ENCODE measurements around the gene TNFRSF17.

TNFRSF17 gene

DNA sequence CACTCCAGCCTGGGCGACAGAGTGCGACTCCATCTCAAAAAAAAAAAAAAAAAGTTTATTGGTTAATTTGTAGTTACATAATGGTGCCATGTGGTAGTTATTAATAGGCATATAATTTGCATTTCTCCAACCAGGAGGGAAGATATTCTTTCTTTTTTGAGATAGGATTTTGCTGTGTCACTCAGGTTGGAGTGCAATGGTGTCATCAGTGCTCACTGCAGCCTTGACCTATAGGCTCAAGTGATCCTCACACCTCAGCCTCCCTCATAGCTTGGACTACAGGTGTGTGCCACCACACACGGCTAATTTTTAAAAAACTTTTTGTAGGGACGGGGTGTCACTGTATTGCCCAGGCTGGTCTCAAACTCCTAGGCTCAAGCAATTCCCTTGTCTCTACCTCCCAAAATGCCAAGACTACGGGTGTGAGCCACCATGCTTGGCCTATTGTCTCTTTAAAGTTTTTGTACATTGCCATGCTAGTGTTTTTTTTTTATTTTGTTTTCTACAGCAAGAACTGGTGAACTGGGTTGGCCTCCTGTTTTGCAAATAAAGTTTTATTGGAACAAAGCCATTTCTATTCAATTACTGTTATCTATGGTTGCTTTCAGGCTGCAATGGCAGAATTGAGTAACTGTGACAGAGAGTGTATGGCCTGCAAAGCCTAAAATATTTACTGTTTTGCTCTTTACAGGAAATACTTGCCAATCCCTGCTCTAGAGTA lies 23.4 kb downstream of the TNFRSF17 start:
- DNase-seq (ENCODE audit: extremely low read depth, low read depth), result no peak
- TF ChIP-seq CTCF (IDR thresholded peaks at IDR 0.05; ENCODE audit: low read depth, low read length), result no peak

GRCh38 chr16:11990702-11991390 lies 25.8 kb downstream of the TNFRSF17 start:
- DNase-seq (ENCODE audit: extremely low read depth, low read depth), result no peak
- TF ChIP-seq CTCF (IDR thresholded peaks at IDR 0.05; ENCODE audit: low read depth, low read length), result no peak

DNA sequence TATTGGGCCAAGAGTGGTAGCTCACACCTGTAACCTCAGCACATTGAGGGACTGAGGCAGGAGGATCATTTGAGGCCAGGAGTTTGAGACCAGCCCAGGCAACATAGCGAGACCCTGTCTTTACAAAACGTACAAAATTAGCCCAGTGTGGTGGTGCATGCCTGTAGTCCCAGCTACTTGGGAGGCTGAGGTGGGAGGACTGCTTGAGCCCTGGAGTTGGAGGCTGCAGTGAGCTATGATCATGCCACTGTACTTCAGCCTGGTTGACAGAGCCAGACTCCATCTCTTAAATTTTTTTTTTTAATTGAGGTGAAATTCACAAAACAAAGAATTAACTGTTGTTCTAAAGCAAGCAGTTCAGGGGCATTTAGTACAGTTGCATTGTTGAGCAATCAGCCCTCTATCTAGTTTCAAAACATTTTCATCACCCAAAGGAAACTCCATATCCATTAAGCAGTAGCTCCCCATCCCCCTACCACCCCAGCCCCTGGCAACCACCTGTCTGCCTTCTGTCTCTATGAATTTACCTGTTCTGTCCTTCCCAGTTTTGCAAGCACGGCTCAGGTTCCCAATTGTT lies 27.1 kb downstream of the TNFRSF17 start:
- DNase-seq (ENCODE audit: extremely low read depth, low read depth), result no peak
- TF ChIP-seq CTCF (IDR thresholded peaks at IDR 0.05; ENCODE audit: low read depth, low read length), result no peak

DNA sequence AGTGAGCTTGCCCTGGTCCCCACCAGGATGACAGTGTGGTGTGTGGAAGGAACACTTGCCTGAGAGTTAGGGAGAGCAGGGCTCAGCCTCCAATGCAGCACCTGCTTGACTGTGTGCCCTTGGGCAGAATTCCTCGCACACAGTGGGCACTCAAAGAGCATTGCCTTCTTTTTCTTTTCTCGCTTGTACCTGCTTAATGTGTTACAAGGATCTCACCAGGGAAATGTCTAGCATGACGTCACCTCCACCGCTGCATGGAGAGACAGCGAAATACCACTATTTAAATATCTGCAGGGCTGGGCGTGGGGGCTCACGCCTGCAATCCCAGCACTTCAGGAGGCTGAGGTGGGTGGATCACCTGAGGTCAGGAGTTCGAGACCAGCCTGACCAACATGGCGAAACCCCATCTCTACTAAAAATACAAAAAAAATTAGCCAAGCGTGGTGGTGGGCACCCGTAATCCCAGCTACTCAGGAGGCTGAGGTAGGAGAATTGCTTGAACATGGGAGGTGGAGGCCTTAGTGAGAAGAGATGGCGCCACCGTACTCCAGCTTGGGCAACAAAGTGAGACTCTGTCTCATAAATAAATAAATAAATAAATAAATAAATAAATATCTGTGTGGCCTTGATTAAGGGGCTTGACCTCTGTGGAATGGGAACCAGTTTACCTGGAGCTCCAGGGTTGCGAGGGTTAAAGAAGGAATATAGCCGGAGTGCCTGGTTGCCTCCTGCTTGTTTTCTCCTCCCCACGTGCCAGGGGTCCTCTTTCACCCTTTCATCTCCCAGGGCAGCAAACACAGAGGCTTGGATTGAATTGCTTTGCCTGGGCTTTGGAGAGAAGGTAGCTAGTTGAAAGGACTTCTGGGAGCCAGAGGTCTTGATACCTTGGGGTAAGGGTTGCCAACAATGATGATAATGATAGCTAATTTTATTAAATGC lies 27.8 kb downstream of the TNFRSF17 start:
- no peak for TF ChIP-seq CTCF (IDR thresholded peaks at IDR 0.05; ENCODE audit: low read depth, low read length)
- no peak for DNase-seq (ENCODE audit: extremely low read depth, low read depth)

GRCh38 chr16:11994143-11995119 lies 29.4 kb downstream of the TNFRSF17 start:
- DNase-seq (ENCODE audit: extremely low read depth, low read depth), result no peak

More at GRCh38 chr16:11994143-11995119, 29.4 kb downstream of the TNFRSF17 start:
- TF ChIP-seq CTCF (IDR thresholded peaks at IDR 0.05; ENCODE audit: low read depth, low read length), result no peak
